22Rv1 (cell line): Measurements from ENCODE around the gene GMDS.

Experiments used
- CTCF ChIP-seq: fragments of 450-650 bp; IDR thresholded peaks from 2 replicates; pipeline ENCODE4 v1.5.1; 2017; ENCODE audit warnings: mild to moderate bottlenecking
- ZFX ChIP-seq: fragments of 450-650 bp; IDR thresholded peaks from 2 replicates; pipeline ENCODE4 v1.6.1; 2017; ENCODE audit warnings: antibody characterized with exemption, borderline replicate concordance

- TF ChIP-seq CTCF (no peak), ZFX (no peak)
Measured at GRCh38 chr6:1855890-1856289, 389.5 kb downstream of the GMDS start.
